ENCODE measurements around the gene HLA-C. TPM values are rescaled to one million over a fixed set of nuclear protein-coding genes. Genes with fewer than 3 reads are reported as not detected.

The HLA-C gene
- total and polyA plus RNA-seq, 2 donors (not counting 3 experiments of a cell fraction or from before 2014, with no cell fraction given): 109 to 287 TPM

DNA sequence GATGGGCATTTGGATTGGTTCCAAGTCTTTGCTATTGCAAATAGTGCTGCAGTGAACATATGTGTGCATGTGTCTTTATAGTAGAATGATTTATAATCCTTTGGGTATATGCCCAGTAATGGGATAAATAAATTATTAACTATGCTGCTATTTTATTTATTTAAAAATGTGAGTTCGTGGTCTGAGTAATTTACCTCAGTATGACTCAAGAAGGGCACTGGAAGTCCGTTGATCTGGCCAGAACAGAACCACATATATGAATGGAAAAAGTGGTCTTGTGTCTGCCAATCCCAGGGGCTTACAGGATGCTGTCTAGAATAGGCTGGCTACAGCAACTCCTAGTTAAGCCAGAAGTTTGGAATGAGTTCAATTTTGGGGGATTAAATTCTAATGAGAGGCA is 27.6 kb upstream of the HLA-C start:
- FAIRE-seq (no peak), DNase-seq (ENCODE audit: low read depth, low spot score) (no peak)
- CTCF ChIA-PET: interaction anchor here (1.1 kb wide), 1 partner anchor 9 kb away, joined by 4 read pairs; no protein-coding TSS in a partner anchor
- Histone ChIP-seq H4K20me1 (replicated peaks; ENCODE audit: control insufficient read depth, extremely low read depth, insufficient read depth, low read length) (no peaks in the 10 kb centered on the region), H3K4me2 (ENCODE audit: insufficient read depth, low read length) (no peak overlapping the region), H3K9me3 (replicated peaks; ENCODE audit: control insufficient read depth, insufficient read depth, low read length) (no peaks in the 10 kb centered on the region), H3K27ac (ENCODE audit: insufficient read depth, low read depth, low read length) (no peak overlapping the region), H2AFZ (ENCODE audit: low read depth, low read length) (no peak overlapping the region), H3K27me3 (ENCODE audit: control insufficient read depth in 2 of 2, insufficient read depth in 2 of 2, low read length in 2 of 2) (peaks cover 9 to 32% of the 10 kb centered on the region in 2 experiments), H3K79me2 (ENCODE audit: control insufficient read depth, insufficient read depth, low read length) (no peaks in the 10 kb centered on the region), H3K4me3 (replicated peaks in 1 of 3; ENCODE audit: insufficient read depth in 1 of 3, low read depth in 1 of 3, low read length in 3 of 3) (no peak overlapping the region), H3K9me1 (replicated peaks; ENCODE audit: control insufficient read depth, extremely low read depth, insufficient read depth, low read length) (no peaks in the 10 kb centered on the region), H3K4me1 (ENCODE audit: control insufficient read depth, extremely low read depth, insufficient read depth, low read length) (no peaks in the 10 kb centered on the region), H3K9ac (replicated peaks; ENCODE audit: extremely low read depth, insufficient read depth, low read length) (no peak overlapping the region), H3K36me3 (ENCODE audit: control insufficient read depth in 2 of 2, extremely low read depth in 1 of 2, insufficient read depth in 2 of 2, low read length in 2 of 2) (no peaks in the 10 kb centered on the region)
- TF ChIP-seq JUN (IDR thresholded peaks at IDR 0.05; ENCODE audit: borderline replicate concordance, insufficient read depth, insufficient read length, low read depth) (no peak), GATA2 (IDR thresholded peaks at IDR 0.05; ENCODE audit: insufficient read depth, insufficient read length, low read depth, low read length) (no peak), MYC (IDR thresholded peaks at IDR 0.05; ENCODE audit: low read depth, low read length) (no peak), POLR2AphosphoS5 (IDR thresholded peaks at IDR 0.05; ENCODE audit: insufficient read depth, low read depth, low read length) (no peak), POLR2A (IDR thresholded peaks at IDR 0.05; ENCODE audit: low read depth, low read length) (no peak), EZH2 (IDR thresholded peaks at IDR 0.05; ENCODE audit: borderline replicate concordance, low read depth, low read length, severe bottlenecking) (no peak), FOS (IDR thresholded peaks at IDR 0.05; ENCODE audit: borderline replicate concordance, insufficient read depth, low read length) (no peak)
- TF ChIP-seq, protein P1, sequence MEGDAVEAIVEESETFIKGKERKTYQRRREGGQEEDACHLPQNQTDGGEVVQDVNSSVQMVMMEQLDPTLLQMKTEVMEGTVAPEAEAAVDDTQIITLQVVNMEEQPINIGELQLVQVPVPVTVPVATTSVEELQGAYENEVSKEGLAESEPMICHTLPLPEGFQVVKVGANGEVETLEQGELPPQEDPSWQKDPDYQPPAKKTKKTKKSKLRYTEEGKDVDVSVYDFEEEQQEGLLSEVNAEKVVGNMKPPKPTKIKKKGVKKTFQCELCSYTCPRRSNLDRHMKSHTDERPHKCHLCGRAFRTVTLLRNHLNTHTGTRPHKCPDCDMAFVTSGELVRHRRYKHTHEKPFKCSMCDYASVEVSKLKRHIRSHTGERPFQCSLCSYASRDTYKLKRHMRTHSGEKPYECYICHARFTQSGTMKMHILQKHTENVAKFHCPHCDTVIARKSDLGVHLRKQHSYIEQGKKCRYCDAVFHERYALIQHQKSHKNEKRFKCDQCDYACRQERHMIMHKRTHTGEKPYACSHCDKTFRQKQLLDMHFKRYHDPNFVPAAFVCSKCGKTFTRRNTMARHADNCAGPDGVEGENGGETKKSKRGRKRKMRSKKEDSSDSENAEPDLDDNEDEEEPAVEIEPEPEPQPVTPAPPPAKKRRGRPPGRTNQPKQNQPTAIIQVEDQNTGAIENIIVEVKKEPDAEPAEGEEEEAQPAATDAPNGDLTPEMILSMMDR (IDR thresholded peaks at IDR 0.05; ENCODE audit: extremely low read depth in 1 of 2, insufficient read depth in 1 of 2, low read depth in 1 of 2, low read length in 2 of 2): no peak
- TF ChIP-seq, protein P2, sequence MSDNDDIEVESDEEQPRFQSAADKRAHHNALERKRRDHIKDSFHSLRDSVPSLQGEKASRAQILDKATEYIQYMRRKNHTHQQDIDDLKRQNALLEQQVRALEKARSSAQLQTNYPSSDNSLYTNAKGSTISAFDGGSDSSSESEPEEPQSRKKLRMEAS (IDR thresholded peaks at IDR 0.05; ENCODE audit: insufficient read depth, insufficient read length): no peak
- dilution Hi-C loops (cut with MboI; ENCODE audit: extremely low pct_ligation_motif_present, low sequenced_read_pairs): no loop called here
- POLR2A ChIA-PET: no interaction called here
- intact Hi-C loops (cut with micrococcal nuclease): no loop called here
- no TSS peak for BruUV-seq (replicated peaks)

Data from endothelial cell of umbilical vein (primary cell).